Keratinocyte (primary cell): Measurements from ENCODE around the gene NMS. TPM values are rescaled to one million over a fixed set of nuclear protein-coding genes. Genes with fewer than 3 reads are reported as not detected.

Experiments
- DNase-seq: peaks from one replicate; pipeline ENCODE4 v3.0.0-alpha.2; 2011; ENCODE audit warnings: low read depth, missing footprints, low spot score
- FAIRE-seq: peaks from 2 replicates; lab custom pipeline; 2011; peaks lifted over from hg19 to GRCh38; lab: Jason Lieb, UNC
- H2AFZ ChIP-seq: 2 replicates; pipeline ENCODE4 v1.6.0; 2012; ENCODE audit warnings: low read length, control low read depth, inconsistent platforms; ENCODE audit not compliant: control insufficient read depth
- H3K27ac ChIP-seq: 2 replicates; pipeline ENCODE4 v1.5.1; 2011; ENCODE audit warnings: low read length; ENCODE audit not compliant: control insufficient read depth, insufficient read depth
- H3K27me3 ChIP-seq: 3 replicates; pipeline ENCODE4 v1.6.0; 2011; ENCODE audit warnings: low read length; ENCODE audit not compliant: control insufficient read depth, insufficient read depth; ENCODE audit errors: extremely low read depth
- H3K36me3 ChIP-seq, 2 experiments: 2 replicates in 1 of 2; 3 replicates in 1 of 2; pipeline ENCODE4 v1.5.1; 2011; ENCODE audit warnings: low read length in 2 of 2, mild to moderate bottlenecking in 1 of 2; ENCODE audit not compliant: control insufficient read depth in 2 of 2, insufficient read depth in 2 of 2; ENCODE audit errors: extremely low read depth in 1 of 2
- H3K4me1 ChIP-seq: 3 replicates; pipeline ENCODE4 v1.5.1; 2011; ENCODE audit warnings: low read length; ENCODE audit not compliant: control insufficient read depth, insufficient read depth; ENCODE audit errors: extremely low read depth
- H3K4me2 ChIP-seq: 3 replicates; pipeline ENCODE4 v1.6.0; 2011; ENCODE audit warnings: low read depth, low read length; ENCODE audit not compliant: control insufficient read depth, insufficient read depth; ENCODE audit errors: extremely low read depth
- H3K4me3 ChIP-seq, 3 experiments: fragments of 200-600 bp in 1 of 3; sonication (generic) in 1 of 3; 2 replicates in 2 of 3; 3 replicates in 1 of 3; pipeline ENCODE4 v1.5.1; 2011 to 2016; ENCODE audit warnings: low read length in 3 of 3, mild to moderate bottlenecking in 3 of 3, control low read depth in 2 of 3, inconsistent platforms in 1 of 3, low read depth in 1 of 3, mixed read lengths in 1 of 3, mixed run types in 1 of 3, moderate library complexity in 1 of 3; ENCODE audit not compliant: control insufficient read depth in 2 of 3, insufficient read depth in 2 of 3; ENCODE audit errors: extremely low read depth in 1 of 3
- H3K79me2 ChIP-seq: 2 replicates; pipeline ENCODE4 v1.6.0; 2012; ENCODE audit warnings: low read length; ENCODE audit not compliant: control insufficient read depth, insufficient read depth
- H3K9ac ChIP-seq: 3 replicates; pipeline ENCODE4 v1.6.0; 2011; ENCODE audit warnings: low read length; ENCODE audit not compliant: control insufficient read depth, insufficient read depth; ENCODE audit errors: extremely low read depth
- H3K9me1 ChIP-seq: 3 replicates; pipeline ENCODE4 v1.6.0; 2011; ENCODE audit warnings: low read length; ENCODE audit not compliant: control insufficient read depth, insufficient read depth; ENCODE audit errors: extremely low read depth
- H3K9me3 ChIP-seq: 2 replicates; pipeline ENCODE4 v1.5.1; 2012; ENCODE audit warnings: low read depth, low read length; ENCODE audit not compliant: control insufficient read depth
- H4K20me1 ChIP-seq: 3 replicates; pipeline ENCODE4 v1.6.0; 2011; ENCODE audit warnings: low read length; ENCODE audit not compliant: control insufficient read depth, insufficient read depth; ENCODE audit errors: extremely low read depth
- EZH2 ChIP-seq: IDR thresholded peaks from one replicate; pipeline ENCODE4 v1.6.1; 2012; ENCODE audit warnings: inconsistent platforms, mild to moderate bottlenecking, low read length, moderate library complexity
- dilution Hi-C: fragments of 300-500 bp; cut with MboI; formaldehyde crosslinking; loops from one replicate; pipeline ENCODE4 v1.7.0; 2020; ENCODE audit warnings: low sequenced_read_pairs; ENCODE audit not compliant: extremely low pct_ligation_motif_present
- polyA plus RNA-seq, 5 experiments: library from polyadenylated mRNA; depleted of rRNA in 3 of 5; stranded (reverse) in 3 of 5; stranded (forward) in 1 of 5; unstranded in 1 of 5; fragments of >200 nt; gene quantifications; 1 replicate in 1 of 5; 2 replicates in 3 of 5; 3 replicates in 1 of 5; pipeline versions ENCODE4 v1.2.1 to v1.2.3, GENCODE V29; 2011 to 2012; ENCODE audit warnings: missing spikeins in 2 of 5, low read depth in 1 of 5, low replicate concordance in 1 of 5
- TF ChIP-seq, protein P1 (sequence below), 3 experiments: IDR thresholded peaks in 1 of 3; conservative IDR thresholded peaks in 1 of 3; optimal IDR thresholded peaks in 1 of 3; 2 replicates in 2 of 3; 3 replicates in 1 of 3; pipeline versions ENCODE3 to v1.5.1; 2011; ENCODE audit warnings: low read length in 3 of 3, mild to moderate bottlenecking in 3 of 3, moderate library complexity in 2 of 3, control low read depth in 1 of 3, inconsistent platforms in 1 of 3; ENCODE audit not compliant: insufficient read depth in 2 of 3; ENCODE audit errors: extremely low read depth in 1 of 3

NMS gene
- polyA plus RNA-seq, 1 donor (not counting 4 experiments of a cell fraction or from before 2014, with no cell fraction given), result not detected

DNA sequence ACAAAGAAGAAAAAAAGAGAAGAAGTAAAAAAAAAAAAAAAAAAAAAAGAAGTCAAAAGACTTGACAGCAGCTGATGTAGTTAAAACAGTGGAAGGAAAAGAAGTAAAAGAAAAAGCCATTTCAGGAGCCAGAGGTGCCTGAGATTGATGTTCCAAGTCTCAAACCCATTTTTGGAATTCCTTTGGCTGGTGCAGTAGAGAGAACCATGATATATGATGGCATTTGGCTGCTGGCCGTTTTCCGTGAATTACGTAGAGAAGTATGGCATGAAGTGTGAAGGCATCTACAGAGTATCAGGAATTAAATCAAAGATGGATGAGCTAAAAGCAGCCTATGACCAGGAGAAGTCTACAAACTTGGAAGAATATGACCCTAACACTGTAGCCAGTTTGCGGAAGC lies 45.2 kb upstream of the NMS start:
- Histone ChIP-seq H3K9me3 (no peaks in the 10 kb centered on the region), H3K27ac (no peak overlapping the region), H4K20me1 (no peaks in the 10 kb centered on the region), H3K9me1 (no peaks in the 10 kb centered on the region), H3K4me1 (no peaks in the 10 kb centered on the region), H3K27me3 (no peaks in the 10 kb centered on the region), H3K4me3 (no peak overlapping the region), H3K79me2 (no peaks in the 10 kb centered on the region), H2AFZ (no peak overlapping the region), H3K4me2 (no peak overlapping the region), H3K36me3 (no peaks in the 10 kb centered on the region), H3K9ac (no peak overlapping the region)
- dilution Hi-C loops, result no loop called here
- no peak for DNase-seq
- no peak for FAIRE-seq
- no peak for TF ChIP-seq EZH2
- TF ChIP-seq, protein P1, sequence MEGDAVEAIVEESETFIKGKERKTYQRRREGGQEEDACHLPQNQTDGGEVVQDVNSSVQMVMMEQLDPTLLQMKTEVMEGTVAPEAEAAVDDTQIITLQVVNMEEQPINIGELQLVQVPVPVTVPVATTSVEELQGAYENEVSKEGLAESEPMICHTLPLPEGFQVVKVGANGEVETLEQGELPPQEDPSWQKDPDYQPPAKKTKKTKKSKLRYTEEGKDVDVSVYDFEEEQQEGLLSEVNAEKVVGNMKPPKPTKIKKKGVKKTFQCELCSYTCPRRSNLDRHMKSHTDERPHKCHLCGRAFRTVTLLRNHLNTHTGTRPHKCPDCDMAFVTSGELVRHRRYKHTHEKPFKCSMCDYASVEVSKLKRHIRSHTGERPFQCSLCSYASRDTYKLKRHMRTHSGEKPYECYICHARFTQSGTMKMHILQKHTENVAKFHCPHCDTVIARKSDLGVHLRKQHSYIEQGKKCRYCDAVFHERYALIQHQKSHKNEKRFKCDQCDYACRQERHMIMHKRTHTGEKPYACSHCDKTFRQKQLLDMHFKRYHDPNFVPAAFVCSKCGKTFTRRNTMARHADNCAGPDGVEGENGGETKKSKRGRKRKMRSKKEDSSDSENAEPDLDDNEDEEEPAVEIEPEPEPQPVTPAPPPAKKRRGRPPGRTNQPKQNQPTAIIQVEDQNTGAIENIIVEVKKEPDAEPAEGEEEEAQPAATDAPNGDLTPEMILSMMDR (optimal IDR thresholded peaks at IDR 0.05 in 1 of 3, IDR thresholded peaks at IDR 0.05 in 1 of 3, conservative IDR thresholded peaks at IDR 0.05 in 1 of 3; ENCODE audit: extremely low read depth in 1 of 3, insufficient read depth in 2 of 3, low read length in 3 of 3), result no peak

DNA sequence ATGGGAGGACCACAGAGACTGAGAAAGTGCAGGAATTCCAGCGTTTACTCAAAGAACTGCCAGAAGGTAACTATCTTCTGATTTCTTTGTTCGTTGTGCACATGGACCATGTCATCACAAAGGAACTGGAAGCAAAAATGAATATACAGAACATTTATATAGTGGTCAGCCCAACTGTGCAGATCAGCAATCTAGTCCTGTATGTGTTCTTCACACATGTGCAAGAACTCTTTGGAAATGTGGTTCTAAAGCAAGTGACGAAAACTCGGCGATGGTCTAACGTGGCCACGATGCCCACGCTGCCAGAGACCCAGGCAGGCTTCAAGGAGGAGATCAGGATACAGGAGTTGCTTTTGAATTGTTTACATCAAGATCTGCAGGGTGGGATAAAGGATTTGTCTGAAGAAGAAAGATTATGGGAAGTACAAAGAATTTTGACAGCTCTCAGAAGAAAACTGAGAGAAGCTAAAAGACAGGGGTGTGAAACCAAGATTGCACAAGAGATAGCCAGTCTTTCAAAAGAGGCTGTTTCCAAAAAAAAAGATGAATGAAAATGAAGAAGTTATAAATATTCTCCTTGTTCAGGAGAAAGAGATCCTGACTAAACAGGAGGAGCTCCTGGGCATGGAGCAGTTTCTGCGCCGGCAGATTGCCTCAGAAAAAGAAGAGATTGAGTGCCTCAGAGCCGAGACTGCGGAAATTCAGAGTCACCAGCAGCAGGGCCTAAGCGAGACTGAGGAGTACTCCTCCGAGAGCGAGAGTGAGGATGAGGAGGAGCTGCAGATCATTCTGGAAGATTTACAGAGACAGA lies 44.5 kb upstream of the NMS start:
- Histone ChIP-seq H3K27ac (no peak overlapping the region), H2AFZ (no peak overlapping the region), H4K20me1 (no peaks in the 10 kb centered on the region), H3K9me3 (no peaks in the 10 kb centered on the region), H3K36me3 (no peaks in the 10 kb centered on the region), H3K9me1 (no peaks in the 10 kb centered on the region), H3K4me1 (no peaks in the 10 kb centered on the region), H3K9ac (no peak overlapping the region), H3K27me3 (no peaks in the 10 kb centered on the region), H3K79me2 (no peaks in the 10 kb centered on the region), H3K4me2 (no peak overlapping the region), H3K4me3 (no peak overlapping the region)
- dilution Hi-C loops, result no loop called here
- TF ChIP-seq, protein P1 (optimal IDR thresholded peaks at IDR 0.05 in 1 of 3, IDR thresholded peaks at IDR 0.05 in 1 of 3, conservative IDR thresholded peaks at IDR 0.05 in 1 of 3; ENCODE audit: extremely low read depth in 1 of 3, insufficient read depth in 2 of 3, low read length in 3 of 3), result no peak
- no peak for TF ChIP-seq EZH2
- no peak for FAIRE-seq
- DNase-seq, result no peak
